ENCODE measurements around the gene RALGPS1. TPM values are rescaled to one million over a fixed set of nuclear protein-coding genes. Genes with fewer than 3 reads are reported as not detected.

Gene RALGPS1
- total RNA-seq, 2 experiments from 2014 or later: 2.1 to 2.4 TPM

DNA sequence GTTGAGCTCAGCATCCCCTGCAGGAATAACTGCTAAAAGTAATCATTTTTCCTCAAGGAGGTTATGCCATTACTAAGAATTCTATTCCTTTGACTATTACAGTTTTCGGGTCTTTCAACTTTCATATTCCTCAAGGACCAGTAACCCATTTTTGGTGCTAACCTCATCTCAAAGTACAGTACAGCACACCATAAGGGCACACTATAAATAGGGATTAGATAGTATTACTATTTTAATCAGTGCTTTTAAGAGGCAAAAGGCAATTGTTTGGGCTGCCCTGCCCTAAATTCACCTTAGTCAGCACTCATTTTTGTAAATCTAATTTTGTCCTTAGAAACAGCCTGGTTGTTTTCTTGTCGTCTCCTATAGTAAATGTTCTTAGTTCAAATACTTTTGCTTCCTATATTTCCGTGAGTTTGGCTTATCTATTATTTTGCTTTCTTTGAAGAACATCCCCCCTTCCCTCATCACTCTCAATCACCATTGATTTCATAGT, 336.4 kb downstream of the RALGPS1 start:
- H3K36me3 Mint-ChIP-seq (ENCODE audit: low read depth): no peaks in the 10 kb centered on the region
- DNase-seq: no peak
- peaks cover 10% of the 10 kb centered on the region for H3K27me3 Mint-ChIP-seq (ENCODE audit: low read depth)
- H3K27ac Mint-ChIP-seq: no peak overlapping the region
- no peaks in the 10 kb centered on the region for H3K4me1 Mint-ChIP-seq (ENCODE audit: low read depth)
- H3K9me3 Mint-ChIP-seq: no peaks in the 10 kb centered on the region
- intact Hi-C loops (cut with micrococcal nuclease): no loop called here
- no peak overlapping the region for H3K4me3 Mint-ChIP-seq
- CTCF ChIA-PET: no interaction called here

DNA sequence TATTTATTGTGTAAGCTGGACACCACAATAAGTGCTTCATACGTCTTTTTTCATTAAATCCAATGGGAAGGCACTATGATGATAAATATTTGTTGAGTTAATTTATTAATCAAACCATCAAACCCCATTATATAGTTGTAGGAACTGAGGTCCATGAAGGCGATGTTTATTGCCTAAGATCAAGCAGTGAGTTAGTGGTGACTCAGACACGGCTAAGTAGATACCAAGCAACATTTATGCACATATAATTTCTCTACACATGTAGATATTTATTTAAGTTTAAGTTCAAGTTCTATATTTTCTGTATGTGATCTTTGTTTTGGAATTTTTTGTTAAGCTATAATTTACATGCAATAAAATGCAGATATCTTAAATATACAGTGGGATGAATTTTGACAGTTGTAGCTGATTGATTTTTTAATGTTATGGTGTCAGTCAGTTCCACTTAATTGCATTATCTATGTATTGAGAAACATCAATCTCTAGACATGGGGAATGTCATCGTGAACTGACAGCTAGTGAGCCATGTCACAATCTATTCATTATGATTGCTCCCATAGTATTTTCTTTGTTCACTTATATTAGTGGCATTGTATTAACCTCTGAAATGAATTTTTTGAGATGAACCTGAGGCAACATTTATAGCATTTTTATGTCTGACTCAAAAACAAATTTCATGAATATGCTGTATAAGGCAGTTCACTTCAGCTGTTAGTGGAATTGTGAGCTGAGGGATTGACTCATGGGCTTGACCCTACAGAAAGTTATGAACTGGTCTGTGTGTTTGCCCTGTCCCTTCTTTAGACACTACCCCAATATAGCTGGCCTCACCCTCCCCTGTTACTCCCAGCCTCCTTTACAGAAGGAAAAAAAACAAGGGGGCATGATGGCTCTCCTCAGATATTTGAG, 338.1 kb downstream of the RALGPS1 start:
- Mint-ChIP-seq H3K36me3 (ENCODE audit: low read depth) (no peaks in the 10 kb centered on the region), H3K4me3 (no peak overlapping the region), H3K4me1 (ENCODE audit: low read depth) (no peaks in the 10 kb centered on the region), H3K27me3 (ENCODE audit: low read depth) (peaks cover 10% of the 10 kb centered on the region), H3K27ac (no peak overlapping the region), H3K9me3 (no peaks in the 10 kb centered on the region)
- intact Hi-C loops (cut with micrococcal nuclease): no loop called here
- CTCF ChIA-PET: interaction anchor here (0.6 kb wide), 1 partner anchor 117 kb away, joined by 7 read pairs; no protein-coding TSS in a partner anchor
- DNase-seq: no peak

DNA sequence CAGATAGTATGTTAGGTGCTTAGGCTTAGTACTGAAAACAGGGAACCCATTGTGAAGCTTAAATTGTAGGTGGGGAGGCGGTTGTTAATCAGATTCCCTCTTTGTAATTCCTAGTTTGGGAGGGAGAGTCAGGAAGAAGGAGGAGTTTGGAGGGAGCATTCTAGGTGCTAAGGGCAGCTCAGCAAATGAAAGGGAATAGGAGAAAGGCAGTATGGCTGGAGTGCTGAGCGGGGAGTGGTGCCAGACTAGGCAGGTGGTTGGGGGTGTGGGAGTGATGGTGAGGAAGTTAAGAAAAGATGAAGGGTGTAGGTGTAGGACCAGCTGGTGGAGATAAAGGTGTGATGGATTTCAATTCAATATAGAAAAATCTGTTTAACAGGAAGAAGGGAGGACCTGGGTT, 338.9 kb downstream of the RALGPS1 start:
- Mint-ChIP-seq H3K4me3 (no peak overlapping the region), H3K27ac (no peak overlapping the region), H3K4me1 (ENCODE audit: low read depth) (no peaks in the 10 kb centered on the region), H3K36me3 (ENCODE audit: low read depth) (no peaks in the 10 kb centered on the region), H3K27me3 (ENCODE audit: low read depth) (peaks cover 10% of the 10 kb centered on the region), H3K9me3 (no peaks in the 10 kb centered on the region)
- CTCF ChIA-PET: no interaction called here
- intact Hi-C loops (cut with micrococcal nuclease): no loop called here
- no peak for DNase-seq

DNA sequence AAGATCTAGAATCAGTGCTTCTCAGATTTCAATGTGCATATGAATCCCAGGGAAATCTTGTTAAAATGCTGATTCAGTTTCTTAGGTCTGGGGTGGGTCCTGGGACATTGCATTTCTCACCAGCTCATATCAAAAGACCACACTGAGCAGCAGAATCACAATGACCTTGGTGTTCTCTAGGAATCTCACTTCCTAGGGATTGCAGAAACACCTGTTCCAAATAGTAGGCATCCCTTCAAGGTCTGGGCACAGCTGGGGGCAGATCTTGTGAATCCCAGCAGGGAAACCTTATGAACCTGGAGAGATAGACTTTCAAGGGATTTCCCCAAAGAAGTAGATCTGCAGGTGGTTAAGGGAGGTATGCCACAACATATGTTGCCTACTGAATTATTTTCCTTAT, 341.1 kb downstream of the RALGPS1 start:
- H3K36me3 Mint-ChIP-seq (ENCODE audit: low read depth): no peaks in the 10 kb centered on the region
- H3K27ac Mint-ChIP-seq: no peak overlapping the region
- H3K4me1 Mint-ChIP-seq (ENCODE audit: low read depth): no peaks in the 10 kb centered on the region
- H3K27me3 Mint-ChIP-seq (ENCODE audit: low read depth): peaks cover 5% of the 10 kb centered on the region
- DNase-seq: no peak
- H3K4me3 Mint-ChIP-seq: no peak overlapping the region
- no peaks in the 10 kb centered on the region for H3K9me3 Mint-ChIP-seq
- CTCF ChIA-PET: no interaction called here
- intact Hi-C loops (cut with micrococcal nuclease): no loop called here

DNA sequence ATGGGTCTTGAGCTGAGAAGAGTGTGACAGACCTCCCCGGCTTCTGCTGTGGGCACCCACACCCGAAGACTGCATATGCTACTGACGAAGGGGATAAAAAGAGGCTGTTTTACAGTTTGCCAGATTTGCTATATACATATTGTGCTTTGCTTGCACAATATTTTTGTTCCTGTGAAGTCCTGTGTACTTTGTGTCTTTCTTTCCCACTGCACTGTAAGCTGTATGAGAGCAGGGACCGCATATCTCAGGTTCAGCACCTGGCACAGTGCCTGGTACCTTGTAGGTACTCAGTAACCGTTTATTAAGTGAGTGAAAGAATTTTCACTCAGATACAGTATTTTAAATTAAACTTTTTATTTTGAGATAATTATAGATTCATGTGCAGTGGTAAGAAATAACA, 341.7 kb downstream of the RALGPS1 start:
- DNase-seq: no peak
- no peaks in the 10 kb centered on the region for H3K9me3 Mint-ChIP-seq
- H3K4me3 Mint-ChIP-seq: no peak overlapping the region
- no peaks in the 10 kb centered on the region for H3K36me3 Mint-ChIP-seq (ENCODE audit: low read depth)
- CTCF ChIA-PET: no interaction called here
- H3K27ac Mint-ChIP-seq: no peak overlapping the region
- no peaks in the 10 kb centered on the region for H3K4me1 Mint-ChIP-seq (ENCODE audit: low read depth)
- intact Hi-C loops (cut with micrococcal nuclease): no loop called here
- H3K27me3 Mint-ChIP-seq (ENCODE audit: low read depth): peaks cover 5% of the 10 kb centered on the region

DNA sequence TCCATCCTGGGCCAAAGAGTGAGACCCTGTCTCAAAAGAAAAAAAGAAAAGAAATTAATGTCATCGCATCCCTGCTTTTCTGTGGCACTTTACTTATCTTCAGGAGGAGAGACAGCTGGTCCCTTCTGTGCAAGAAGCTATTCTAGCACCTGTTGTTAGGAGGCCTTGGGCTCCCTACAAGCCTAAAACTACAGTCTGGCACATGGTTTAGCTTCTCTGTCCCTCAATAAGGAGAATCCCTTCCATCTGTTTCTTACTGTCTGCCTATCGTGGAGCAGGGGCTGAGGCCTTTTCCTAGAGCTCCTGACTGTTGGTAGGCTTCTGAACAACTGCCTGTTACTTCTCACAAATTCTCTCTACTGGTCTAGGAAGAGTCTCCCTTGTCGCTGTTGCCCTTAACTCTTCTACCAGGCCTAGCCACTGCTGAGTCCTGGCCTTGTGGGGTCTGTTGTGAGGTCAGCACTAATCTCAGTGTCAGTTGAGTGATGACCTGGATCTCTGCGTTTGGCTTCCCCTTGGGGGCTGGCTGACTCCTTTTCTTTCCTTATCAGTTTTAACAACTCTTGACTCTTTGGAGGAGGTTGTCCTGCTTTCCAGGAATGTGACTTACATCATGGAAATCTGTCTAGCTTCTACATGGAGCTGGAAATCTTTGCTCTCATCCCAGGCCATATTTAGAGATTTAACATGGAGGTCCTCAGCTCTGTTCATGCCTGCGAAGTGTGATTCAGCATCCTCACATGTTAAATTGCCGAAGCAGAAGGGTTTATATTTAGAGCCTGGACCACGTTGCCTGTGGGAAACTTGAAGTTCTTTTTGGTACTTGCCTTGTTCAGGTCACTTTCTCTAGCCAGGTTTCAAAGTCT, 344.3 kb downstream of the RALGPS1 start:
- CTCF ChIA-PET: no interaction called here
- no peak overlapping the region for H3K4me3 Mint-ChIP-seq
- no peak for DNase-seq
- no peaks in the 10 kb centered on the region for H3K9me3 Mint-ChIP-seq
- intact Hi-C loops (cut with micrococcal nuclease): no loop called here
- no peaks in the 10 kb centered on the region for H3K4me1 Mint-ChIP-seq (ENCODE audit: low read depth)
- no peaks in the 10 kb centered on the region for H3K27me3 Mint-ChIP-seq (ENCODE audit: low read depth)
- H3K27ac Mint-ChIP-seq: no peak overlapping the region
- H3K36me3 Mint-ChIP-seq (ENCODE audit: low read depth): no peaks in the 10 kb centered on the region

DNA sequence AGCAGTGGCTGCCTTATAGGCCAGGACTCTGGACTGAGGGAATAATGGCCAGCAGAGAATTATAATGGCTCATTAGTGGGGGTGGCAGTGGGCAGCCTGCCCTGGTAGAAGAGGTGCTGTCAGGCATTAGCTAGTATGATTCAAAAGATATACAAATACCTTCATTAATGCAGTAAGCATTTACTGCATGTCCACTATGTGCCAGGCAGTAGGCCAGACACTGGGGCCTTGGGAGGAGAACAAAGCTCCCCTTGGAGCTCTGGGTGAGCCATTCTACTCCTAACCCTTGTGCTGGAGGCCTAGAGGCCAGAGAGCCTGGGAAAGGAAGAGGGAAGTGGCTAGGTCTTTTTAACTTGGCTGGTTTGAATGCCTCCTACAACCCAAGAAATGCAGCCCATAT, 348.0 kb downstream of the RALGPS1 start:
- Mint-ChIP-seq H3K4me3 (no peak overlapping the region), H3K9me3 (no peaks in the 10 kb centered on the region), H3K4me1 (ENCODE audit: low read depth) (no peaks in the 10 kb centered on the region), H3K27ac (no peak overlapping the region), H3K36me3 (ENCODE audit: low read depth) (no peaks in the 10 kb centered on the region), H3K27me3 (ENCODE audit: low read depth) (no peaks in the 10 kb centered on the region)
- intact Hi-C loops (cut with micrococcal nuclease): no loop called here
- CTCF ChIA-PET: no interaction called here
- no peak for DNase-seq

DNA sequence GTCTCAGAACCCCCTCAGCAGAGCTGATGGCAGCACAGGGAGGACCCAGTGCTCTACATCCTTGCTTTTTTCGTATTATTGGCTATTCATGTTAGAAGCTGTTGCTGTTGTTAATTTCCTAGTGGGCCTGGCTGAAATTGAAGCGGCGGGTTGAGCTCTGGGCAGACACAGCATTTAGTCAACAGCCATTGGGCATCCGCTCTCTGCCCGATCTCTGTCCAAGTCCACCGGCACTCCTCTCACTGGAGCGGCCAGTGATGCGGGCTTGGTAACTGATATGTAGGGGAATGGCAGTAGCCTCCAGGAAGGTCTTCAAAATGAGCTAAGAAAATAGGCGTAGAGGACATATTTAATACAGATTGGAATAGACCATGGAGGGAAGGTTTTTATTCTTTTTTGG, 348.7 kb downstream of the RALGPS1 start:
- CTCF ChIA-PET: no interaction called here

DNA sequence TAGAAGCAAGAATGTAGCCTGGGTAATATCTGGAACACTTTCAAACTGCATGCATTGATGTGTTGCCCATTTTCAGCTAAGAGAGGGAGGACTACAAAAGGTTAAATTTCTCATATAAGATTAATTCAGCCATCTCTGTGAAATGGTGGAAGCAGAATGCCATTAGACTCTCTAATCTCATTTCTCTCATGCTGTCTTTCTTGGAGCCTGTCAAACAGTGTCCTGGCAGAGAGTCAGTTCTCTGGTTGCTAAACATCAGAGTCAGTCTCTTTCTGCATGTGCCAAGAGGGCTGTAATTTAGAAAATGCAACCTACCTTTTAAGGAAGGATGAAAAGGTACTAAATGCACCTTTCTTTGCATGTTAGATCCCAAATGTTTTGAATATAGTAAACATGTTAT, 349.1 kb downstream of the RALGPS1 start:
- Mint-ChIP-seq H3K4me1 (ENCODE audit: low read depth) (no peaks in the 10 kb centered on the region), H3K4me3 (no peak overlapping the region), H3K27me3 (ENCODE audit: low read depth) (no peaks in the 10 kb centered on the region), H3K9me3 (no peaks in the 10 kb centered on the region), H3K36me3 (ENCODE audit: low read depth) (no peaks in the 10 kb centered on the region), H3K27ac (no peak overlapping the region)
- CTCF ChIA-PET: interaction anchor here (0.7 kb wide), 1 partner anchor 459 kb away, joined by 3 read pairs; the partner anchor contains the start of gene ZBTB43
- intact Hi-C loops (cut with micrococcal nuclease): no loop called here
- DNase-seq: no peak

More for the DNA sequence above, 348.7 kb downstream of the RALGPS1 start:
- Mint-ChIP-seq H3K4me3 (no peak overlapping the region), H3K27ac (no peak overlapping the region), H3K27me3 (ENCODE audit: low read depth) (no peaks in the 10 kb centered on the region), H3K9me3 (no peaks in the 10 kb centered on the region), H3K36me3 (ENCODE audit: low read depth) (no peaks in the 10 kb centered on the region), H3K4me1 (ENCODE audit: low read depth) (no peaks in the 10 kb centered on the region)
- intact Hi-C loops (cut with micrococcal nuclease): no loop called here
- DNase-seq: no peak

DNA sequence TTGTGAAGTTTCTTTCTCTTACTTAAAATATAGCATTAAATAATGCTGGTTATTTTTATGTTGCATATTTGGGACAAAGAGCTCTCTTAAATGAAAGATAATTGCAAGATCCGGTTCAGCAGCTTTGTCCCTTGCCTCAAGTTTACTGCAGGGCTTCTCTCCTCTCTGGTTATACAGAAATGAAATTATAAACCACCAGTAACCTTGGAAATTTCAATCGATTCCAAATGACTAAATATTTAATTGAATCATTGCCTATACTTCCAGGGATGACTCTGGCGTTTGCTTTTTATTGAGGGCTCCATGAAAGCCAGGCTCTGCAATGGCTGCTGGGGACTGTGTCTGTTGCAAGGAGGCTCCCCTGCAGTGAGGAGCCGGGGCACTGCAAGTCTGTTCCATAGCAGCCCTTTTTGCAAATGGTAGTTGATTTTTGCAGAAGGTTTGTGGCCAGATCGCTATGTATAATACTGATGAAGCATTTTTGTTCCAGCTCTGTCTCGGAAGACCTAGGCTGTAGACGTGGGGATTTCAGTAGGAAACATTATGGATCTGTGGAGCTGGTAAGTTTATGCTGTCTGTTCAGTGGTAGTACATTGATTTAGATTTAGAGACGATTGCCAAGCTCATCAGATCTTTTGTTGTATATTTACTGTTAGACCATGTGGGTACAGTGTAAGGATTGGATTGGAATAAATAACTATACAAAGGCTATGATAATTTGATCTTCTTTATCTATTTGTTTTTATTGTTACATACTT, 350.1 kb downstream of the RALGPS1 start, which contains the start of gene GARNL3:
GARNL3 (plus strand) TSS at position 313 of the 758 bp plus-strand sequence; CDS start at position 417, 104 bp downstream.
- H3K27me3 Mint-ChIP-seq (ENCODE audit: low read depth): no peaks in the 10 kb centered on the region

DNA sequence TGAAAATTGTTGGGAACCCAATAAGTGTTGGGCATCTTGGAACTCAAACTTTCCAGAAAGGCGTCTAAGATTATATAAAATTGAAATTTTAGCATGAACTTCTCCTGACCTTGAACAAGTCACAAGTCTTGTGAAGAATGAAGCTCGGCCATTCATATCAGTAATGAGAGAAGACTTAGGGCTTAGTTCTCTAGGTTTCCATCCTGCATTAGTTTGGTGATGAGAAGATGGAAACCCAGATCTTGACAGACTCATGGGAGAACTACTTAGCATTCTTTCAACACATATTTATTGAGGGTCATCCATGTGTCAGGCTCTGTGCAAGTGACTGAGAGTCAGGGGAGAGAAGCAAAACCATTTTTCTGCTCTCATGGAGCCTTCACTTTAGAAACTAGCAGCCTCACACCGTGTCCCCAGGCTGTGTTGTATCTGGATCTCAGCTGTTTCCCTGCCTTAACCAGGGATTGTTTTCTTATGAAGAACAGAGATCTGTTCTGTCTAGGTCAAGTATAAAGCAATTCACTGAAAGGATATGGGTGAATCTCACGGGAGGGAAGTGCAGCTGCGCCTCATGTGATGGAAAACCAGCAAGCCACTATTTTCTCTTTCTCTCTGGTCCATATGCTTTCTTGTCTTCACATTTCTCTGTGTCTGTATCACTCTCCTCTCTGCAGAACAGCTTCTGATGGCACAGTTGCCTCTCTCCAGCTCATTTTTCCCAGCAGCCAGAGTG, 353.4 kb downstream of the RALGPS1 start:
- no peak overlapping the region for H3K27ac Mint-ChIP-seq
- peaks cover 5% of the 10 kb centered on the region for H3K27me3 Mint-ChIP-seq (ENCODE audit: low read depth)
- no peaks in the 10 kb centered on the region for H3K4me1 Mint-ChIP-seq (ENCODE audit: low read depth)
- CTCF ChIA-PET: interaction anchor here (1.3 kb wide), 1 partner anchor 28 kb away, joined by 3 read pairs; no protein-coding TSS in a partner anchor
- H3K36me3 Mint-ChIP-seq (ENCODE audit: low read depth): no peaks in the 10 kb centered on the region
- intact Hi-C loops (cut with micrococcal nuclease): no loop called here
- DNase-seq: no peak
- H3K4me3 Mint-ChIP-seq: no peak overlapping the region
- no peaks in the 10 kb centered on the region for H3K9me3 Mint-ChIP-seq

More for the DNA sequence above, 350.1 kb downstream of the RALGPS1 start, which contains the start of gene GARNL3:
- H3K36me3 Mint-ChIP-seq (ENCODE audit: low read depth): no peaks in the 10 kb centered on the region
- H3K4me1 Mint-ChIP-seq (ENCODE audit: low read depth): no peaks in the 10 kb centered on the region
- H3K27ac Mint-ChIP-seq: no peak within 1 kb of the TSS
- intact Hi-C loops (cut with micrococcal nuclease): no loop called here
- H3K4me3 Mint-ChIP-seq: no peak within 1 kb of the TSS
- CTCF ChIA-PET: interaction anchor here (0.7 to 1.5 kb wide), 2 partner anchors 50 to 460 kb away, joined by 3 read pairs; partner anchors contain the start of gene ZBTB43
- H3K9me3 Mint-ChIP-seq: no peaks in the 10 kb centered on the region
- no peak for DNase-seq

All from activated naive CD4-positive, alpha-beta T cell treated with anti-CD3 and anti-CD28 coated beads for 36 hours (primary cell).